Activated CD4-positive, alpha-beta T cell treated with anti-CD3 and anti-CD28 coated beads, Interleukin-2, amount 10 ng/mL, durations not matched to agents 7 days and 5 days (primary cell): ENCODE measurements around the gene MPZL2. TPM values are rescaled to one million over a fixed set of nuclear protein-coding genes. Genes with fewer than 3 reads are reported as not detected.

Experiments used
- CTCF ChIA-PET: fragments of 350-600 bp; sonication (Branson Sonifier 250); formaldehyde crosslinking; loops from one replicate; lab custom pipeline; 2021; ENCODE audit warnings: antibody characterized with exemption; lab: Charles Lee
- POLR2A ChIA-PET: fragments of 350-600 bp; sonication (Branson Sonifier 250); formaldehyde crosslinking; loops from one replicate; lab custom pipeline; 2021; ENCODE audit warnings: antibody characterized with exemption; lab: Charles Lee
- DNase-seq: peaks from one replicate; pipeline ENCODE4 v3.0.0-alpha.2; 2020
- H3K27ac Mint-ChIP-seq: one replicate; pipeline ENCODE4 v1.8.0; 2021; ENCODE audit warnings: mild to moderate bottlenecking, moderate library complexity, mixed read lengths
- H3K27me3 Mint-ChIP-seq: one replicate; pipeline ENCODE4 v1.8.0; 2021; ENCODE audit warnings: mixed read lengths
- H3K36me3 Mint-ChIP-seq: one replicate; pipeline ENCODE4 v1.8.0; 2021; ENCODE audit warnings: low read depth, mixed read lengths
- H3K4me1 Mint-ChIP-seq: one replicate; pipeline ENCODE4 v1.8.0; 2021; ENCODE audit warnings: mixed read lengths
- H3K4me3 Mint-ChIP-seq: one replicate; pipeline ENCODE4 v1.8.0; 2021; ENCODE audit warnings: mild to moderate bottlenecking, moderate library complexity, mixed read lengths
- H3K9me3 Mint-ChIP-seq: one replicate; pipeline ENCODE4 v1.8.0; 2021; ENCODE audit warnings: mixed read lengths
- total RNA-seq, 2 experiments: library from RNA; stranded (reverse); gene quantifications; one replicate each; pipeline ENCODE4 v1.2.3, GENCODE V29; 2021

Gene MPZL2
- total RNA-seq, 2 experiments from 2014 or later = 5.5 to 6.0 TPM

- ChIA-PET POLR2A (no interaction called here), CTCF (interaction anchor here (0.7 to 5.6 kb wide), 9 partner anchors 8 to 98 kb away, joined by 3 to 28 read pairs (median 4); no protein-coding TSS in a partner anchor)
- H3K36me3 Mint-ChIP-seq = peaks cover 66% of the 10 kb centered on the region
- H3K4me1 Mint-ChIP-seq = peaks cover 96% of the 10 kb centered on the region
- peak overlapping the region; percentile 95 for H3K27ac Mint-ChIP-seq
- H3K4me3 Mint-ChIP-seq = peak overlapping the region; percentile 72
- no peak for DNase-seq
- H3K27me3 Mint-ChIP-seq = no peaks in the 10 kb centered on the region
- H3K9me3 Mint-ChIP-seq = no peaks in the 10 kb centered on the region
These were observed 48.3 kb downstream of the MPZL2 start for GRCh38 chr11:118215765-118216164.

GRCh38 chr11:118215262-118215661 is 48.8 kb downstream of the MPZL2 start:
- peak overlapping the region; percentile 95 for H3K27ac Mint-ChIP-seq
- no peaks in the 10 kb centered on the region for H3K27me3 Mint-ChIP-seq
- CTCF ChIA-PET = interaction anchor here (0.8 to 5.6 kb wide), 4 partner anchors 13 to 81 kb away, joined by 3 to 28 read pairs (median 15); no protein-coding TSS in a partner anchor
- H3K9me3 Mint-ChIP-seq = no peaks in the 10 kb centered on the region
- H3K4me3 Mint-ChIP-seq = peak overlapping the region; percentile 72
- peaks cover 96% of the 10 kb centered on the region for H3K4me1 Mint-ChIP-seq
- peaks cover 68% of the 10 kb centered on the region for H3K36me3 Mint-ChIP-seq
- POLR2A ChIA-PET = interaction anchor here (2.3 kb wide), 1 partner anchor 9 kb away, joined by 9 read pairs; the partner anchor contains the start of gene JAML
- DNase-seq = peak; percentile 44

- H3K27me3 Mint-ChIP-seq = no peaks in the 10 kb centered on the region
- DNase-seq = no peak
- H3K9me3 Mint-ChIP-seq = no peaks in the 10 kb centered on the region
- ChIA-PET CTCF (interaction anchor here (1.2 to 5.6 kb wide), 5 partner anchors 10 to 23 kb away, joined by 3 to 28 read pairs (median 18); partner anchors contain the start of gene JAML), POLR2A (interaction anchor here (2.3 kb wide), 1 partner anchor 10 kb away, joined by 9 read pairs; the partner anchor contains the start of gene JAML)
- H3K27ac Mint-ChIP-seq = peak overlapping the region; percentile 95
- peaks cover 91% of the 10 kb centered on the region for H3K4me1 Mint-ChIP-seq
- peak overlapping the region; percentile 72 for H3K4me3 Mint-ChIP-seq
- peaks cover 66% of the 10 kb centered on the region for H3K36me3 Mint-ChIP-seq
These were observed 49.7 kb downstream of the MPZL2 start for GRCh38 chr11:118214210-118214914.

GRCh38 chr11:118213781-118214180 is 50.3 kb downstream of the MPZL2 start:
- Mint-ChIP-seq H3K4me1 (peaks cover 91% of the 10 kb centered on the region), H3K27ac (peak overlapping the region; percentile 95), H3K9me3 (no peaks in the 10 kb centered on the region), H3K4me3 (peak overlapping the region; percentile 72), H3K36me3 (peaks cover 66% of the 10 kb centered on the region), H3K27me3 (no peaks in the 10 kb centered on the region)
- ChIA-PET POLR2A (interaction anchor here (2.3 kb wide), 1 partner anchor 11 kb away, joined by 9 read pairs; the partner anchor contains the start of gene JAML), CTCF (interaction anchor here (1.2 to 5.6 kb wide), 5 partner anchors 9 to 22 kb away, joined by 3 to 28 read pairs (median 18); partner anchors contain the start of gene JAML)
- no peak for DNase-seq

GRCh38 chr11:118213201-118213600 is 50.9 kb downstream of the MPZL2 start:
- peak overlapping the region; percentile 95 for H3K27ac Mint-ChIP-seq
- no peaks in the 10 kb centered on the region for H3K9me3 Mint-ChIP-seq
- CTCF ChIA-PET = interaction anchor here (1.2 to 5.6 kb wide), 4 partner anchors 9 to 14 kb away, joined by 3 to 28 read pairs (median 22); partner anchors contain the start of gene JAML
- peaks cover 92% of the 10 kb centered on the region for H3K4me1 Mint-ChIP-seq
- peaks cover 66% of the 10 kb centered on the region for H3K36me3 Mint-ChIP-seq
- POLR2A ChIA-PET = interaction anchor here (2.3 kb wide), 1 partner anchor 11 kb away, joined by 9 read pairs; the partner anchor contains the start of gene JAML
- DNase-seq = no peak
- H3K27me3 Mint-ChIP-seq = no peaks in the 10 kb centered on the region
- H3K4me3 Mint-ChIP-seq = peak overlapping the region; percentile 15

GRCh38 chr11:118212781-118213191 is 51.3 kb downstream of the MPZL2 start:
- peaks cover 92% of the 10 kb centered on the region for H3K4me1 Mint-ChIP-seq
- H3K9me3 Mint-ChIP-seq = no peaks in the 10 kb centered on the region
- no peaks in the 10 kb centered on the region for H3K27me3 Mint-ChIP-seq
- peaks cover 69% of the 10 kb centered on the region for H3K36me3 Mint-ChIP-seq
- no peak for DNase-seq
- ChIA-PET CTCF (interaction anchor here (2.1 to 5.6 kb wide), 3 partner anchors 10 to 14 kb away, joined by 18 to 28 read pairs (median 25); partner anchors contain the start of gene JAML), POLR2A (no interaction called here)
- H3K27ac Mint-ChIP-seq = peak overlapping the region; percentile 95
- H3K4me3 Mint-ChIP-seq = no peak overlapping the region

- CTCF ChIA-PET = interaction anchor here (0.7 to 5.6 kb wide), 5 partner anchors 10 to 111 kb away, joined by 3 to 28 read pairs (median 4); no protein-coding TSS in a partner anchor
- Mint-ChIP-seq H3K27me3 (no peaks in the 10 kb centered on the region), H3K4me1 (peaks cover 91% of the 10 kb centered on the region), H3K9me3 (no peaks in the 10 kb centered on the region), H3K36me3 (peaks cover 70% of the 10 kb centered on the region), H3K4me3 (no peak overlapping the region), H3K27ac (peak overlapping the region; percentile 47)
- no peak for DNase-seq
- POLR2A ChIA-PET = no interaction called here
These were observed 51.9 kb downstream of the MPZL2 start for GRCh38 chr11:118212131-118212725.

- DNase-seq = no peak
- Mint-ChIP-seq H3K4me1 (peaks cover 93% of the 10 kb centered on the region), H3K9me3 (peaks cover 2% of the 10 kb centered on the region), H3K4me3 (no peak overlapping the region), H3K27me3 (no peaks in the 10 kb centered on the region), H3K36me3 (peaks cover 74% of the 10 kb centered on the region), H3K27ac (peak overlapping the region; percentile 31)
- ChIA-PET CTCF (interaction anchor here (0.7 to 5.6 kb wide), 5 partner anchors 9 to 26 kb away, joined by 3 to 28 read pairs (median 3); no protein-coding TSS in a partner anchor), POLR2A (no interaction called here)
These were observed 53.1 kb downstream of the MPZL2 start for GRCh38 chr11:118211006-118211405.

GRCh38 chr11:118210323-118210722 is 53.8 kb downstream of the MPZL2 start:
- Mint-ChIP-seq H3K36me3 (peaks cover 72% of the 10 kb centered on the region), H3K27me3 (no peaks in the 10 kb centered on the region), H3K27ac (peak overlapping the region; percentile 21), H3K9me3 (peaks cover 5% of the 10 kb centered on the region), H3K4me1 (peaks cover 93% of the 10 kb centered on the region), H3K4me3 (no peak overlapping the region)
- ChIA-PET POLR2A (no interaction called here), CTCF (interaction anchor here (0.7 to 5.6 kb wide), 4 partner anchors 10 to 71 kb away, joined by 3 to 28 read pairs (median 4); no protein-coding TSS in a partner anchor)
- DNase-seq = no peak

- POLR2A ChIA-PET = interaction anchor here (0.6 kb wide), 1 partner anchor 225 kb away, joined by 4 read pairs; no protein-coding TSS in a partner anchor
- no peak overlapping the region for H3K4me3 Mint-ChIP-seq
- CTCF ChIA-PET = interaction anchor here (0.7 to 2.7 kb wide), 7 partner anchors 9 to 177 kb away, joined by 3 to 11 read pairs (median 5); no protein-coding TSS in a partner anchor
These were observed 55.1 kb downstream of the MPZL2 start for GRCh38 chr11:118209033-118209432.

GRCh38 chr11:118207079-118207478 is 57.0 kb downstream of the MPZL2 start:
- ChIA-PET CTCF (interaction anchor here (1.5 to 2.7 kb wide), 2 partner anchors 9 kb away, joined by 4 to 11 read pairs; no protein-coding TSS in a partner anchor), POLR2A (no interaction called here)
- peaks cover 7% of the 10 kb centered on the region for H3K9me3 Mint-ChIP-seq
- DNase-seq = no peak
- H3K36me3 Mint-ChIP-seq = peaks cover 51% of the 10 kb centered on the region
- H3K27ac Mint-ChIP-seq = peak overlapping the region; percentile 90
- peaks cover 63% of the 10 kb centered on the region for H3K4me1 Mint-ChIP-seq
- H3K4me3 Mint-ChIP-seq = no peak overlapping the region
- no peaks in the 10 kb centered on the region for H3K27me3 Mint-ChIP-seq

More at GRCh38 chr11:118209033-118209432, 55.1 kb downstream of the MPZL2 start:
- Mint-ChIP-seq H3K27me3 (no peaks in the 10 kb centered on the region), H3K9me3 (peaks cover 7% of the 10 kb centered on the region), H3K27ac (peak overlapping the region; percentile 47), H3K36me3 (peaks cover 69% of the 10 kb centered on the region), H3K4me1 (peaks cover 83% of the 10 kb centered on the region)
- no peak for DNase-seq
